HG03039 (cell line): ENCODE data around the gene CCL14.

Experiments
- ATAC-seq: cut with Tn5 transposase; IDR thresholded peaks from one replicate; pipeline ENCODE4 v1.9.1; 2021; ENCODE audit warnings: mild to moderate bottlenecking, moderate library complexity; ENCODE audit not compliant: unreplicated experiment

The CCL14 gene

GRCh38 chr17:35991075-35991474 lies 4.5 kb upstream of the CCL14 start:
- ATAC-seq: no peak

DNA sequence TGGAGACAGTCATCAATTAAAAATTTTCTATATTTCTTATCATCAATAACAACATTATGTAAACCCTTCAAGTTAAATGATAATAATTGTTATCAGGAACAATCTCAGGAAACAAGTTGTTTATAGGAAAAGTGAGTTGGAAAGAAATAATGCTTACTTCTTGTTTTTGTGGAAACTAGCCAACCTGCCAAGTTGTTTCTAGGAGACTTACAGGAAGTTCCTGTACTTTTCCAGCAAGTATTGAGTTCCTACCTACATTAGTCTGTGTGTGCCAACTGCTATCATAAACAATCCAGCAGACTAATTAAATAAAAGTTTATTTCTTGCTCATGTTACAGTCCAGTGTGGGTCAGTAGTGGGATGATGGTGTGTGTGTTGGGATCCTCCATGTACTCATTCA lies 1.6 kb upstream of the CCL14 start:
- ATAC-seq: no peak

- ATAC-seq: no peak
Measured at GRCh38 chr17:35984140-35984539, 2.4 kb downstream of the CCL14 start.

DNA sequence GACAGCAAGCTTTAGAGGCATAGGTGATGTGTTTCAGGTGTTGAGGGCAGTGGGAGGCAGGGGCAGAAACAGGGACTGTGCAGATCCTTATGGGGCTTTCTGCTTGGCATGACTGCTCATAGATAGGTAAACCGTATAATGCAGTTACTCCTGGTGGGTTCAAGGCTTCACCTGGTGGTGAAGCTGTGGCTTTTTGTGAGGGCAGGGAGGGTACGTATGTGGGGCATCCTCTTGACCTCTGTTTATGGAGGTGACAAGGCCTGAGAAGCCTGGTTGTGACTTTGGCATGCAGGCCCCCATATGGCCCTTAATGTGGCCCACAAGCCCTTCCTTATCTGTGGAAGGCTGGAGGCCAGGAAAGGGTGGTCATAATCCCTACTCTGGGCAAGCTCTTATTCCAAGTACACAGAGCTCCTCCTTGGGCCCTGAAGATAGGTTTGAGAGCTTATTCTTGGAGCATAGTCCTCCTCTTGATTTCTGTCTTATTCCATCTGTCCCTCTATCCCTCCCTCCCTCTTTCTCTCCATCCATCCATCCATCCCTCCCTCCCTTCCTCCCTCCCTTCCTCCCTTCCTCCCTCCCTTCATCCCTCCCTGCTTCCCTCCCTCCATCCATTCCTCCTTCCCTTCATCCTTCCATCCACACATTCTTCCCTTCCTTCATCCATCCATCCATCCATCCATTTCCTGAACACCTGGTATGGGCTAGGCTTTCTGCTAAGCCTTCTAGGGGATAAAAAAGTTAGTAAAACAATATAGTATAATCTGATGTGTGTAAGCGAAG lies 3.9 kb downstream of the CCL14 start:
- no peak for ATAC-seq

DNA sequence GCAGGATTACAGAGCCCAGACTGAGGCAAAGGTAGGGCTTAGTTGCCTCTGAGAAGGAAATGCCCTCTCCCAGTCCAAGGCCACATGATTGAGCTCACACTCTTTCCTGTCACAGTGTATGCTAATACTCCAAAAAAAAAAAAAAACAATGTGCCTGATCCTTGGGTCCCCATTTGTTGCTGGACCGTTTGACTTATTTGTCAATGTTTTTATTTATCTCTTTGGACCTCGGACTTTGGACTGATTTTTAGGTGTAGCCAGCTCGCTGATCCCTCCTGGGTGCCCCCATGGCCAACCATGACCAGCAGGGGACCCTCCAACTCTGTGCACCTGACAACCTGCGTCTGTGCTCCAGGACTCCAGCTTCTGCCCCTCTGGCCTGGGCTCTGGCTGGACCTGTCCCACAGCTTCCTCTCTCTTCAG lies 4.6 kb downstream of the CCL14 start:
- ATAC-seq: no peak

- ATAC-seq: no peak
Measured at GRCh38 chr17:35981246-35981645, 5.3 kb downstream of the CCL14 start, which contains the start of gene CCL16. CCL16 (minus strand) TSS chr17:35981497; CDS start chr17:35981420, 77 bp downstream.

DNA sequence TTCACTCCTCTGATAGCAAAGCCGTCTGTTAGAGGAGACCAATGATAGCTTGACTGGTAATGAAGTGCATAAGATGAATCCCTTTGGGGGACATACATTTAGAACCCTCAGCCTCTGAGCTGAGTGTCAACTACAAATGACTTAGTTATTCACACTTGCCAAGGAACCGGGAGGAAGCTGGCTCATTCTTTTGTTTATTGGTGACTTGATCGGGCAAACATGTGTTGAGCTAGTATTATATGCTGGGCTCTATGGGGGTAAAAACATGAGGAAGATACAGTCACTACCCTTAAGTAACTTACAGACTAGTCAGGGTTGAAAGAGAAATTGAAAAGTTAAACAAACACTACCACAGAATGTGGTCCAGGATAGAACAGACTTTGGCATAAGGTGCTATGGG lies 8.2 kb downstream of the CCL14 start:
- ATAC-seq: no peak

DNA sequence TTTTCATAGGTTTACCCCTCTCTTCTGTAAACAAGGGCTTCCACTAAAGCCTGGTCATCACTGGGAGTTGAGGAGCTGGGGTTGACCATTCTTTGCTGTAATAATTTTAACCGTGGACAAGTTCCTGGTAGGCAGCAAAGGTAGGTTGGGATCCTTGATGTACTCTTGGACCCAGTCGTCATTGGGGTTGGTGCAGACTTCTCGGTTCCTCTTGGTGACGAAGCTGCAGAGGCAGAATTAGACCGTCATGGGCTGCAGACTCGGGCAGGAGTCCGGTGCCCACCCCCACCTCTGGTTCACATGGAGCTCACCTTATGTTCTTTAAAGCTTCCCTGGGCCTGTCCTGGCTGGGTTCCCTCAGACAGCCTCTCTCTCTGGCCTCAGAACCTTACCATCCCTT lies 9.0 kb downstream of the CCL14 start:
- ATAC-seq: no peak

DNA sequence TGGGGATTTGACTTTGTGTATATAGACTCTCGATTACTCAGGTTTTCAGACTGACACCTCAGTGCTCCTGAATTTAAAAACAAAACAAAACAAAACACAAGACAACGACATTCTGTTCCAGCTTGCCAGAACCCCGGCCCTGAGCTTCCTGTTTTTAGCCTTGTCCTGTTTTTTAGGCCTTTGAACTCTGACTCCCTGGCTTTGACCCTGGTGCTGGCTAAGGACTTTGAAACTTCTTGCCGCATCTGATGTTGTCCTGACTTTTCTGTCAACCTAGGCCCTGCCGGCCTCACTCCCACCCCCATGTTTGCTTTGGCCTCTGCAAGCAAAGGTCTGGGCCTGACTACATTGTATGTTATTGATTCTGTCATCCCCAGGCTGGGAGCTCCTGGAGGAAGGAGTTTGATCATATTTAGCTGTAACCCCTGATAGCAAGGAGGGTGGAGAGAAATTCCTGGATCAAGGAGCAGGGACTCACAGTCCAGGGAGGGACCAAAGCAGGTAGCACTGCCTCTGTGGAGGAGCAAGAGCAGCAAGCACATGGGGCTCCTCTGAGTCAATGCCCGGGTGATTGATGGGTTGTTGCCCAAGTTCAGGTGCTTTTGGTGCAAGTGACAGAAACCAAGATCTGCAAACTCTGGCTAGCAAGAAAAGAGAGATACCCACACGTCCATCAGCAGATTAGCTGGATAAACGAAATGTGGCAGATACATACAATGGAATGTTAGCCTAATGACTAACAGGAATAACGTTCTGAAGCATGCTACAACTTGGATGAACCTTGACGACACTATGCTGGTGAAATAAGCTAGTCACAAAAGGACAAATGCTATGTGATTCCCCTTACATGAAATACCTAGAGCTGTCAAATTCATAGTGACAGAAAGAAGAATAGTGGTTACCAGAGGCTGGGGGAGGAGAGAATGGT lies 12.9 kb downstream of the CCL14 start:
- ATAC-seq: no peak

GRCh38 chr17:35972945-35973332 lies 13.6 kb downstream of the CCL14 start:
- no peak for ATAC-seq

GRCh38 chr17:35972535-35972934 lies 14.0 kb downstream of the CCL14 start:
- ATAC-seq: no peak

DNA sequence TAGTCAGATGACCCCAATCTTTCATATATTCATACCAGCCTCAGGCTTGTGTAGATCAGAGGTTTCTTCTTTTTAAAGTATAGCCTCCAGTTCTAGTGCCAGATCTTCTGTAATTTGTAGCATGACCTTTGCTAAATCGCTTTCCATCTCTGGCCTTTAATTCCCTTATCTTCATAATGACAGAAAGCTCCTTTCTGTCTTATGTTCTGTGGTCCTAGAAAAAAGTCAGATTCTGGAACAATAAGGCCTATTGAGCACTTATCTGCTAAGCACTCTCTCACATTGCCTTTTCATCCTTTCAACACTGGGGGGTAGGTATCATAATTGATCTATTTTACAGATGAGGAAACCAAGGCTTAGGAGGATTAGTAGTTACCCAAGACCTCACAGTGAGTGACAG lies 14.5 kb downstream of the CCL14 start:
- ATAC-seq: no peak

GRCh38 chr17:35969558-35970380 lies 16.8 kb downstream of the CCL14 start:
- no peak for ATAC-seq

DNA sequence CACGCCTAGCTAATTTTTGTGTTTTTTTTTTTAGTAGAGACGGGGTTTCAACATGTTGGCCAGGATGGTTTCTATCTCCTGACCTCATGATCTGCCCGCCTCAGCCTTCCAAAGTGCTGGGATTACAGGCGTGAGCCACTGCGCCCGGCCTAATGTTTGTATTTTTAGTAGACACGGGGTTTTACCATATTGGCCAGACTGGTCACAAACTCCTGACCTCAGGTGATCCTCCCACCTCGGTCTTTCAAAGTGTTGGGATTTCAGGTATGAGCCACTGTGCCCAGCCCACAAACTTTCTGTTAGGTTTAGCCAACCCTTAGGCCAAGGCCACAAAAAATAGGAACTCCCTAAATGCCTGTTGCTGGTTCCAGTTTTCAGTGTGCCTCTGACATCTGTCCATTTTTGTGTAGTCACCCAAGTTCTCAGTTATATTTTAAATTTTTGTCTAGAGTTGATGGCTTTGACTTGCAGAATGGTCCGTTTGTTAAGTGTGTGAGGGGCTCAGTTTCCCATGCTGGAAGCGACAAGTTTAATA lies 17.9 kb downstream of the CCL14 start:
- no peak for ATAC-seq

DNA sequence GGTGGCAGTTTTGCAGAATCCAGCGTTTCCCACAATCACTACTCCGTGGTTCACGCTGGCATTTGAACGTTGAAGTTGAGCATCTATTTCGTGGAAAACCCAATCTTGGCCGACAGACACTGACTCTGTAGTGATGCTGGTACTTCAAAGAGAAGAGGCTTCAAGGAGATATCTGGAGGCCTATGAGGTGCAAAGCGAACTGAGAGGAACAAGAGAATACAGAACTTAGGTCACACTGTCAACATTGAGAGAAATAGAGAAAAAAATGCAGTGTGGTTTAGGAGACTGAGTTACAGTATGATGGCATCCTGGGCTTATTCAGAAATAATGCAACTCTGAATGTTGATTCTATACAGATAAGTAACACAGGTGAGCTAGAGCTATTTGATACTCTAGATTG lies 21.3 kb downstream of the CCL14 start:
- ATAC-seq: no peak

GRCh38 chr17:35963663-35964062 lies 22.9 kb downstream of the CCL14 start:
- ATAC-seq: no peak

GRCh38 chr17:35953720-35954119 lies 32.8 kb downstream of the CCL14 start:
- no peak for ATAC-seq

- ATAC-seq: no peak
Measured at GRCh38 chr17:35949401-35949800, 37.1 kb downstream of the CCL14 start.

- ATAC-seq: no peak
Measured at GRCh38 chr17:35948092-35948491, 38.4 kb downstream of the CCL14 start.

DNA sequence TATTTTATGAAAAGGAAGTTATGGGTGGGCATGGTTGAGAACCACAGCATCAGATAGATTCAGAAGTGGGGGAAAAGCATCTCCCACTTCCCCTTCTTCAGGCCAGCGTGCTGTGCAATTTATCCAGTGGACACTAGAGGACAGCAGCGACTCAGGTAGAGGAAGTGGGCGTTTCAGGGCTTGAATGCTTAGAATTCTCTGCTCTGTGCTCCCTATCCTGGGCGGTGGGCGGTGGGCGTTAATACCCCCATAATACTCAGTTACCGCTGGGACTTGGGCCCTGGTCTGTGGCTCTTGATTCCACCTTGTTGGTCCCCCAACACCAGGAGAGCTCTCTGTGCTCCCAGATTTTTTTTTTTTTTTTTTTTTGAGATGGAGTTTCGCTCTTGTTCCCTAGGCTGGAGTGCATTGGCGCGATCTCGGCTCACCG lies 39.4 kb downstream of the CCL14 start:
- ATAC-seq: no peak

DNA sequence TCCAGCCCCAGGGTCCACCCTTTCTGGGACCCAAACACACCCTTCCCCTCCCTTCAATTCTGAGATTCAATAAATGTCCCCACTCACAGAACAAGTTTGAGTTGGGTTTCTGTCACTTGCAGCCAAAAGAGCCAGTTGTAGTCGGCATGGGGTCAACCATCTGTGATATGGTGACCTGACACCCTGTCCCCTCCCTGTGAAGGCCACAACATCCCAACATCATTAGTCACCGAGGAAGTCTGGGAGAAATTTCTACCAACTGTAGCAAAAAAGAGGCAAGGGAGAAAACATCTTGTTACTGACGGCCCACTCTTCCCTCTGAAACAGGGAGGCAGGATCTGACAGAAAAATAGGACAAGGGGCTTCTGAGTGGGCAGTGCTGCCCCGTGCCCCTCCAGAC lies 42.4 kb downstream of the CCL14 start:
- no peak for ATAC-seq
